GM19023 (cell line): ENCODE data around the gene GJA1.

ENCODE experiments used
- ATAC-seq: cut with Tn5 transposase; IDR thresholded peaks from one replicate; pipeline ENCODE4 v1.9.1; 2021; ENCODE audit warnings: mild to moderate bottlenecking, moderate library complexity; ENCODE audit not compliant: unreplicated experiment

The GJA1 gene

GRCh38 chr6:121482004-121482693 is 46.7 kb downstream of the GJA1 start:
- ATAC-seq: no peak

- no peak for ATAC-seq
Measured at GRCh38 chr6:121482751-121483150, 47.3 kb downstream of the GJA1 start.

- no peak for ATAC-seq
Measured at GRCh38 chr6:121485359-121485811, 49.9 kb downstream of the GJA1 start.

- no peak for ATAC-seq
Measured at GRCh38 chr6:121491576-121491975, 56.1 kb downstream of the GJA1 start.

- no peak for ATAC-seq
Measured at GRCh38 chr6:121492536-121492935, 57.1 kb downstream of the GJA1 start.

- no peak for ATAC-seq
Measured at GRCh38 chr6:121497970-121498375, 62.5 kb downstream of the GJA1 start.

- no peak for ATAC-seq
Measured at GRCh38 chr6:121498481-121499276, 63.2 kb downstream of the GJA1 start.
